HG03432 (cell line): ENCODE measurements around the gene MBTPS2.
A peak's percentile ranks its signal among the peaks of the same experiment; 100 is the strongest.
"Not testable (repeated sequence)": the region's sequence is repeated elsewhere in the genome, so short reads cannot be mapped to it uniquely, and the experiment has no call there.

Experiments used
- ATAC-seq: cut with Tn5 transposase; IDR thresholded peaks from one replicate; pipeline ENCODE4 v1.9.1; 2021; ENCODE audit warnings: mild to moderate bottlenecking, moderate library complexity; ENCODE audit not compliant: unreplicated experiment

Gene MBTPS2

DNA sequence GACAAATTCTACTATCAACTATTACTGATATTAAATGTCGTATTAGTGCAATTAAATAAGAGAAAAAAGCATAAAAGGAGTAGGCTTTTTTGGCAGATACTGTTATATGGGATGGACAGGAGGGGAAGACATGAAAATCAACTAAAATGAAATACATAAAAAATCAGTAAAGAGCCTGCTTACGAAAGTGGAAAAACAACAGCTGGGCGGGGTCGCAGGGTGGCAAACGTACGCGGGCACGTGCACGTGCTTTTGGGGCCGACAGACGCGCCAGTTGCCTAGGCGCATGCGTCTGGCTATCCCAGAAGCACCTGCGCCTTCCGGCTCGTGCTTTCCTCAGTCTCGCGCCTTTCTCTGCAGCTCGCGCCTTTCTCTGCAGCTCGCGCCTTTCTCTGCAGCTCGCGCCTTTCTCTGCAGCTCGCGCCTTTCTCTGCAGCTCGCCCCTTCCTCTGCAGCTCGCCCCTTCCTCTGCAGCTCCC is 16.6 kb downstream of the MBTPS2 start, which contains the start of gene YY2:
Gene YY2, plus strand, starts transcription at position 51 of the 479 bp plus-strand sequence. CDS start 498 bp downstream, outside the sequence.
- ATAC-seq, result no peak

DNA sequence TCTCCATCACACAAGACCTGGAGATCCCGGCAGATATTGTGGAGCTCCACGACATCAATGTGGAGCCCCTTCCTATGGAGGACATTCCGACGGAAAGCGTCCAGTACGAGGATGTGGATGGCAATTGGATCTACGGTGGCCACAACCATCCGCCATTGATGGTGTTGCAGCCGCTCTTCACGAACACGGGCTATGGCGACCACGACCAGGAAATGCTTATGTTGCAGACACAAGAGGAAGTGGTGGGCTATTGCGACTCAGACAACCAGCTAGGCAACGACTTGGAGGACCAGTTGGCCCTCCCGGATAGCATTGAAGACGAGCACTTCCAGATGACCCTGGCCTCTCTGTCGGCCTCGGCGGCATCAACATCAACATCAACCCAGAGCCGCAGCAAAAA is 17.1 kb downstream of the MBTPS2 start:
- no peak for ATAC-seq

DNA sequence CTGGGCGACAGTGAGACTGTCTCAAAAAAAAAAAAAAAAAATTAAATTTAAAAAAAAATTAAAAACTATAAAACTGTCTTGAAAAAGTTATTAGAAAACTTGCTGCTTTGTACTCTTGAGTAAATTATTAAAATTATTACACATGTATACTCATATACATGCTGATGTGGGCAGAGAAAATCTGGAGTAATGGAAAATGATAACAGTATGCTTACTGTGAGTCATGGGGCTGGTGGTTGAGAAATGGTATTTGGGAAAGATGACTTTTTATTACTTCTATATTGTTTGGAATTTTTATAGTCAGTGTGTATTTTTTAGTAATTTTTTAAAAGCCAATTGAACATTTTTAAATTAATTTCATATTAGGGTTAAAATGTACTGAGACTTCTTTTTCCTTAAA is 23.8 kb downstream of the MBTPS2 start:
- ATAC-seq, result no peak

DNA sequence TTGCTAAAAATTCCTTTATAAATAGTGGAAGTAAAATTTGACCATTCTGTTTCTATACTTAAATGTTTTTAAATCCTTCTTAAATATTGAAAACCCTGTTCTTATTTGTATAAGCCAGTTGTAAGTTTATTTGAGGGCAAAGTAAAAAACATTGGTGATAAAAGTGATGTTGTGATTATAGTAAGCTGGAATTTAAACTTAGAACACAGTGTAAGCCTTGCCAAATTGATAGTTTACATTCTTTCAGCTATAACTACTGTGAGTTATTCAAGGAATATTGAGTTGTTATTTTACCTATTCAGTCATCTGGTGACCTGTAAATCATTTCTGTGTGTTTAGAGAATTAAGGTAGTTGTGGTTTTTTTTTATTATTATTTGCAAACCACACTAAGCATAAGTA is 26.0 kb downstream of the MBTPS2 start:
- no peak for ATAC-seq

DNA sequence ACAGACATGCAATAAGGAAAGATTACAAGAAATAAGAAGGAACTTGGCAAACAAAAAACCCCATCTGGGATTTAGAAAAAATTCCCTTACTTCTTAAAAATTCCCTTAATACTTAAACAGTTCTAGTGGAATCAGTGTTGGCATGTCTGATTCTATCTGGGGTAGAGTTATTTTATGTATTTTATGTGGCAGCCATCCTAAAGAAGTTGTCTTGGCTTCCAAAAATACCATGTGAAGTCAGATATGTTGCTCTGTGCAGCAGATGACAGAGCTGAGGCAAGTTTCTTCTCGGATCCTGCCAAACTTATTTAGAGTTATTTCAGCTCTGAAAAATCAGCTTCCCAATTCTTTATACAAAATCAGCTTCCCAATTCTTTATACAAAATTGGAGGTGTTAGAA is 31.1 kb downstream of the MBTPS2 start:
- no peak for ATAC-seq

DNA sequence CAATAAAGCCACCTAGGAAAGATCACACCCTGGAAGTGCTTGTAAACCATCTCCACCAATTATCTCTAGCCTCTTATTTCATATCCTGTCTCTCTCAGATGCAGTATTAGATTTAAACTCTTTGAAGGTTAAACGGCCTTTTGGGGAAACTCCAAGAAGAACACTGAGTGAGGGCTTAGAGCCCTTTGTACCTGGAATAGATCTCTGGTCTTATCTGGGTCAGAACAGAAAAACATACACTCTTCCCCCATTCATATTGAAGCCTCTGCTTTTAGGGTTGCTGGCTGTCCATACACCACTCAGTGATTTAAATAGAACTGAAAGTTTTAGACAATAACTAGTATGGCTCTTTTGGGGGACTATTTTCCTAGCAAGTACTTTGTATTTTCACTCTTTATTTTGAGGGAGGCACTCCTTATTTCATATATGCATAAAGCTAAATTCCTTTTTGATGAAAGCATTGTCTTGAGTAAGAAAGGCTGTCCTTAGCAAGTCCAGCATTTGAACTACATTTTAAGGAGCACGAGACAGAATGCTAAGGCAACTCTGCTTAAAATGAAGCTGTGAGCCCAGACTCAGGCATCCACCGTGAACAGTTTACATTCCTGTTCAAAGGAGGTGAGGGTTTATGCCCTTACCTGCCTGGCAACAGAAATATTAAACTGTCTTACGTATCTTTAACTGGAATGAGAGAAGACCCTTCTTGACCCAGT is 33.8 kb downstream of the MBTPS2 start:
- no peak for ATAC-seq

DNA sequence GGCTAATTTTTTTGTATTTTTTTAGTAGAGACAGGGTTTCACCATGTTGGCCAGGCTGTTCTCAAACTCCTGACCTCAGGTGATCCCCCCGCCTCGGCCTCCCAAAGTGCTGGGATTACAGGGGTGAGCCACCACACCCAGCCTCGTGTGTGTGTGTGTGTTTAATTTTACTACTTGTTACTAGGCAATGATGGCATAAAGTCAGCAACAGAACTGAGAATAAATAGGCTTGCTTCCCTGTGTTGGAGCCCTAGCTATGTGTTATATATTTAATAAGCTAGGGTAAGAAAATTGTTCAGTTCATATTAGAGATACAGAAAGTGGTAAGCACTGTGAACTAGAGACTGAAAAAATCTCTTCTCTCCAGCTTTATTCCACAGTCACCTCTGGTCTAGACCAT is 34.8 kb downstream of the MBTPS2 start:
- ATAC-seq, result not testable (repeated sequence)

DNA sequence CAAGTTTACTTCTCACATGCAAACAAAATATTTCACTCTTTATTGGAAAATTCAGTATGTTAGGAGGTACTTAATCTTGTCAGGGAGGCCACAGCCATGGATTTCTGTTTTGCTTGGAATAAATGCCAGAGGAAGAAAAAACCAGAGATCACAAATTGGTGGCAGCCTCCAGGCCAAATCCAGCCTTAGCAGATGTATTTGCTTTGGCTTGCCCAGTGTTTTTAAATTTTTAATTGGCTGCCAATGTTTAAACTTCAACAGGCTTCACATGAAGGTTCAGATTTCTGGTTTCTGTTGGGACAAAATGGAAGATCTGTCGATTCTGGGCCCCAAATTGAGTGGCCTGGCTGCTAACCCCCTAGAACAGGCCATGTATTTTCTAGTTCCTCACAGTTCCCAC is 35.6 kb downstream of the MBTPS2 start:
- no peak for ATAC-seq

DNA sequence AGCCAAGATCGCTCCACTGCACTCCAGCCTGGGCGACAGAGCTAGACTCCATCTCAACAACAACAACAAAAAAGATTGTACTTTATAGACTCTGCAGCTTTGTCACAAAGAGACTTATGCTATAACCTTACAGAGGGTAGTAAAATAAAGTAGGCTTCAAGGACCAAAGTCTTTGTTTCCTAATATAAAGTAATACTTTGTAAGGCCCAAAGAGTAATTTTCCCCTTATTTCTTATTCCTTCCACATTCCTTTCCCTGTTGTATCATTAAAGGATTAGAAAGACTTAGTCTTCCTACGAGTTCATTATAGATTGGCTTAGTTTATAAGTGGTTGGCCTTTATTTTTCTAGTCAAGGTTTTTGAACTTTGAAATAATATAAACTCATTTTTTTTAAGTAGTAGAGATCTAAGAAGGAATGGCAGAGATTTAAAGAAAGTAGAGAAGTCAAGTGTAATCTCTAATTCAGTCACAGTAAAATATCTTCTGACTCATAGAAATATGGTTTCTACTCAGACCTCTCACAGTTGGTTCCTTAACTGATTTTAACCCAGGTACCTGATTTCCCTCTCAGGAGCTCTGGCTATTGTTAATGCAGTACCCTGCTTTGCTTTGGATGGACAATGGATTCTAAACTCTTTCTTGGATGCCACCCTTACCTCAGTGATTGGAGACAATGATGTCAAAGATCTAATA is 42.6 kb downstream of the MBTPS2 start:
- no peak for ATAC-seq

DNA sequence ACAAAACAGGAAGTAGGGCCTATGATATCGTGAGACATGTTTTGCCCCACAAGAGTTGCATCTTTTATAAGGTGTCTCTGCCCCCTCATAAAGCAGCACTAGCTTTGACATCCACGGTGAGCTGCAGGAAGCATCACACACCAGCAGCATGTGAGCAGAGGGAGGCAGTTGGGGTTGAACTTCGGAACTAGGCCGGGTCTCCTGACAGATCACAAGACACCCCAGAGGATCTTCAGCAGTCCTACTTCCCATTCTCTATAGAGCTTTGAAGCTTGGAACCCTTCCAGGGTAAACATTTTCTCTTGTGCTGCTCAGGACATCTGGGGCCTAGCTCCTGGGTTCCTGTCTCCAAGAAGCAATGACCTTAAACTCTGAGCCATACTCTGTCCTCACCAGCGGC is 43.8 kb downstream of the MBTPS2 start:
- ATAC-seq, result no peak

DNA sequence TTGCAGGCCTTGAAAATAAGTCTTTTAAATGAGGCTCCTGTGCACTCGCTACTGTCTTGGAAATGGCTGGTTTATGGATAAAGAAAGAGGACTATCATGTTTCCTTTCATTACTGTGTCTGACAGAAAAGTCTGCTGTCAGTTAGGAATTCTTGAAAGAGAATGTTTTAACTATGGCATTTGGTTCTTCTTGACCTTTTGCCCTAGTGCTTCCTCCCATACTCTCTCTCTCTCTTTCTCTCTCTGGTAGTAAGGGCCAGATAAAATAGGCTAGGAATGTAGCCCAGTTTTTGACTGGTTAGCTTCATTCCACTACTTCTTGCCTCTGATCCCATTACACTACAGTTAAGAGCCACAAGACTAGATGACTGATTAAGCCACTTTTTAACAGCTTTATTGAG is 46.2 kb downstream of the MBTPS2 start:
- ATAC-seq, result no peak

DNA sequence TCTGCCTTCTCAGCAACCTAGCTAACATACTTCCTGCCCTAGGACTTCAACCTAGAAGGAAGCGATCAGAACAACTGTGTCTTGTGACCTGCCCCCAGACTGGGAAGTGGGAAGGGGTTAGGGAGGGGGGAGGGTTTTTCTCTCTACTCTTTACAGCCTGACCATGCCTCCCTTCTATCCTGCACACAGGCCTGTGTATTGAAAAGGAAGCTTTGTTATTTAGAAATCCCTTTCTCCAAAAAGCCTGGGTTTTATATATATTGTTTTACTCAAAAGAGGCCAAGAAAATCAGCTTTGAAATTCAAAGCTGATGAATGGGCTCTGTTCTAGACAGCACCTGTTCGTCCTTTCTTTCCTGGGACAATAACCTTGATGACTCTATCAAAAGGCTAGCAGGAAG is 65.9 kb downstream of the MBTPS2 start:
- ATAC-seq, result no peak

DNA sequence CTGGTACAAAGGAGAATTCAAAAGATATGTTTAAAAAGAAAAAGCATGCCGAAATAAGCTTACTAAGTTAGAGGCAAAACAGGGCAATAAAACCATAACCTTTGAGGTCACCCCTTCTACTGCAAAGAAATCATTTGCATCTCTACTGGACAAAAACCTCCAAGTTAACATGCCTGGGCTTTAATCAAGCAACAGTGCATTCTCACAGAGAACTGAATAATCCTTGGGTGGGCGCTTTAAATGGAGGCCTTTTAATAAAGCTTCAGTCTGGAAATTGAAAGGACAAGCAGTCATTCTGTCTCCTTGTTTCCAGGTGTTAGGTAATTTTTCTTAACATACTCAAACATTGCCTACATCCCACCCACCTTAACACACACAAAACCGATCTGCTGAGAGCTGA is 66.5 kb downstream of the MBTPS2 start:
- ATAC-seq, result no peak

DNA sequence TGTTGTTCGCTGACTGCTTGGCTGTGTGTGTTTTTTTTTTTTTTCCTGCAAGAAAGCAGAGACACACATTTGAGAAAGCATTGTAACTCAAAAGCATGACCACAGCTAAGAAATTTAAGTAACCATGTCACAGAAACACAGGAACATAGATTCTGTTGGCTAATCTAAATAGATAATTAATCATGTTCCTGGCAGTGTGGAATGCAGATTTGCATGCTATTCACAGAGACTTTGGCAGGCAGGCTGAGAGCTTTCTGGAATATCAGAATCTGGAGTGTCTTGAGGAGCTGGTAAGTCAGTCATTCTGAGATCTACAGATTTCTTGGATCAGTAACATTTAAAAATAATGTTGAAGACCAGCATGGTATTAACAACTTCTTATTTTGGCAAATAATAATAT is 67.8 kb downstream of the MBTPS2 start:
- ATAC-seq, result no peak

DNA sequence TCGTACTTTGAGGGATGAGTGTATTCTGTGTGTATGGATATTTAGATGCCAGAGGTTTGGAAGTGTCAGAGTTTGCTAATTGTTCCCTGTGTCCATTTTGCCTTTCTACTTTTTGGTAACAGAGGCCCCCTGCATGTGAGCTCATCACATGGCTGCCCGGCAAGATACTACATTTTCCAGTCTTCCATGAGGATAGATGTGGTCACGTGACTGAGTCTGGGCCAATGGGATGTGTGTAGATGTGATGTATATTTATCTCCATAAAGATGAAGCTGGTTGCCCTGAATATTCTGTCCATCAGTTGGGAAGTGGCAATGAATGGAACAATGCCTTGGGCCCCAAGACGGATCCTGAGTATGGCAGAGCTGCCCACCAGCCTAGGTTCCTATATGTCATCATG is 72.1 kb downstream of the MBTPS2 start:
- no peak for ATAC-seq

DNA sequence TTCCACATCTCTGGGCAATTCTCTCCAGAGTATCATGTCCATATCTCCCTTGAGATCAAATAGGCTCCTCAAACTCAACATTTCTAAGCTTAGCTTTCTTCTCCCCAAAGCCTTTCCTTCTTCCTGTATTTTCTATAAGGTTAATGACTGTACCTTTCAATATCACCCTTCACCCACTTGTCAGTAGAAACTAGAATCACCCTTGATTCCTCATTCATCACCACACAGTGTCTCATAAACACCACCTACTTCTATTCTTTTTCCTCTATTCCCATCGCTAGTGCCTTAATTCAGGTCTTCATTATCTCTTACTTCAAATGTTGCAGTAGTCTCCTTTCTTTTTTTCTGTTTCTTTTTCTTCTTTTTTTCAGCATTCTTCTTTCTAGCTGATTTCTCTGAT is 72.8 kb downstream of the MBTPS2 start:
- no peak for ATAC-seq

DNA sequence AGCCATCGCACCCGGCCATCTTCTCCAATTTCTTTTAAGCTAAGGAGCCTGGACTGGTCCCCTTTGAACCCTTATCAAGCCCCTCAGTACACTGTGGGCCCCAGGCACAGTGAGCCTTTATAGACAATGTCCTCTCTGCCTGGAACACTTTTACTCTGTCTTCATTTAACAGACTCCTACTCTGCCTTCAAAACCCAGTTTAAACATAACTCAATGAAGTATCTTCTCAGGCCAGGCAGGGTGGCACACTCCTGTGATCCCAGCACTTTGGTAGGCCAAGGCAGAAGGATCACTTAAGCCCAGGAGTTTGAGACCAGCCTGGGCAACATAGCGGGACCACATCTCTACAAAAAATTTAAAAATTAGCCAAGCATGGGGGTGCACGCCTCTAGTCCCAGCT is 73.6 kb downstream of the MBTPS2 start:
- ATAC-seq, result no peak

DNA sequence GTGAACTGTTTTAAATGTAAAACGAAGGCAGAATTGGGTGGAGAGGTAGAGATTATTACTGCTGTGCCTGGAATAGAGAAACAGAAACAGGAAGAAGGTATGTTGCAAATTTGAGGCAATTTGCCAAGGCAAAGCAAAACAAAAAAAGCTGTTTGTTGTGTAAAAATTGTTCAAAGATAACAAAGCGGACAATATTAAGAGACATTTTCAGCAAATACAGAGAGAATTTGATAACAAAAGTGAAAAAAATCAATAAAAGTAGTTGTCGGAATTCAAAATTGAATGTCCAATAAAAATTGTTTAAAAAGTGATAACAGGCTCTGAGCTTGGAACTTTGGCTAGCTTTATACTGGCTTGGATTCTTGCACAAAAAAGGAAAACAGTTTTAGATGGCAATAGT is 86.7 kb downstream of the MBTPS2 start:
- ATAC-seq, result no peak

DNA sequence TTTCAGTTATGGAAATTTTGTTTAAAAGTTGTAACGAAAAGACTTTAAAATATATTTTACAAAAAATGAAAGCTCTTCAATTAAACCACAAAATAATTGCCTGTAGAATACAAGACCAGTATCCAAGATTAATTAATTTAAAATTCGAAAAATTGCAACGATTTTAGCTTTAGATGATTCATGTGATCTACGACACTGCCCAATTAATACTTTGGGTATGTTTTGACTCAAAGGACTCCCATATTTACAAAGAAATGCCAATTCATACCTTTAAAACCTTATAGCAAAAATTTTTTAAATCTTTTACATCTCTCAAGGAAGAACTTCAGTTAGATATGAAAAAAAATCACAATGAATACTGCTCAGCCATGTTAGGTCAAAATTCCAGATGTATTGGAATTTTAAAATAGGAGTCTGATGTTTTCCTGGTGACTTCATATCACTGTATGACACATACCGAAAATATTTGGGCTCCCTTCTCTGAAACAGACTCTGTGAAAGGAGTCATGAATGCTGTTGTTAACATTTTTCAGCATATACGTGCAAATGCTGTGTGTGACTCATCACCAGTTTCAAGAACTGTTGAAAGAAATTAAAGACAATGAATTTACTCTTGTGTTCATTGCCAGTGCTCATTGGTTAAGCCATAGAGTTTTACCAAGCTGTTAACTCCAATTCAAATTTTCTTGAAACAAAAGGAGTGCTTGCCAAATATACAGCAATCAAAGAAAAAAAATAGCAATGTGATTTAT is 87.3 kb downstream of the MBTPS2 start:
- ATAC-seq, result peak; percentile 96

DNA sequence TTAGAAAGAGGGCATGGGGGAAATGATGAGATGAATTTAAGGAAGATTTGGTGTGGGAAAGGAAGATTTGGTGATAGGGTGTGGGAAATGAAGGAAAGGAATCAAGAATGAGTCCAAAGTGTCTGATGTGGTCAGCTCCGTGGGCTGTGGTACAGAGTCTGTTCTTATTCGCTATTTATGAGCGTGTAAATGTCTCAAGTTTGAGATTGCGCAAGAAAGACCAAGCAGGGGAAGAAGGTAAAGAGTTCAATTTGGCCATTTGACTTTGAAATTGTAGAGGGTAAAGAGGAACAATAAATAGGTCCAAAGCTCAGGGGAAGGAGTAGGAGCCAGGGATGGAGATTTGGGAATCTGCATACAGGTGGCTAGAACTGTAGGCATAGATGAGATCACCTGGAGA is 89.8 kb downstream of the MBTPS2 start:
- ATAC-seq, result no peak

DNA sequence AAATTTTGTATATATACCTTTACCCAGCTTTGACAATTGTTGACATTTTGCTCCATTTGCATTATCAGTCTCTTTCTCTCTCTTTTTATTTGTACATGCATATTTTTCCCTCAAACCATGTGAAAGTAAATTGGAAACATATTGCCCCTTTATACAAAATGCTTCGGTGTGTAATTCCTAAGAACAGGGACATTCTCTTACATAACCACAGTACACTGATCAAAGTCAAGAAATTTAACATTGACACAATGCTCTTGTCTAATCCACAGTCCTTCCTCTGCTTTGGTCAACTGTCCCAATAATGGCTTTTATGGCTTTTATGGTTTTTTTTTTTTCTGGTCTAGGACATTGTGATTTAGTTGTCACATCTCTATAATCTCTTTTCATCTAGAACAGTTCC is 91.6 kb downstream of the MBTPS2 start:
- ATAC-seq, result no peak
